ENCODE measurements around the gene WSCD2. TPM values are rescaled to one million over a fixed set of nuclear protein-coding genes. Genes with fewer than 3 reads are reported as not detected.
A peak's percentile ranks its signal among the peaks of the same experiment; 100 is the strongest.

WSCD2 gene
- total and polyA plus RNA-seq, 5 donors = 0.39 to 5.4 (median 0.51) TPM

DNA sequence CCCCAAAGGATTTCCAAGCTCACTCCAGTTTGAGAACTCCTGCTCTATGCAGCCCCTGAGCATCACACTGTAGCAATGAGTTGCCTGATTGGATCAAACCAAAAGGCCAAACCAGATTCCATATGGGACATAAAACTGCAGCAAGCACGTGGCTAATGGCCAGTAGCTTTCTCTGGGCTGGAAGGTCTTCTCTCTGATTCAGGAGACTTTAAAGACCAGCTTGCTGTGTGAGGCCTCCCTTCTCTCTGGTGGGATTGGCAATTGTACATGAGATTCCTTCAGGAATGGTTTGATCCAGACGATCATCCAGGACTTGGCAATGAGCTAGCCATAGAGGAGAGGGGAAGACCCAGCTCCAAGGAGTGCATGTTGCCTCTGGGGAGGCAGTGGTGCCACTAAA is 50.2 kb downstream of the WSCD2 start:
- intact Hi-C loops (cut with DNase I) = no loop called here
- no peaks in the 10 kb centered on the region for H3K4me1 ChIP-seq (ENCODE audit: control insufficient read depth, insufficient read depth, low read length)
- H3K27me3 ChIP-seq (ENCODE audit: control insufficient read depth, insufficient read depth) = no peaks in the 10 kb centered on the region
- no peak overlapping the region for H3K27ac ChIP-seq (ENCODE audit: low read length)
- ATAC-seq (no peak), DNase-seq (no peak)
- no peak overlapping the region for H3K4me3 ChIP-seq (ENCODE audit: low read length)
- 65% methylated on average over 2 of the region's 2 CpGs for WGBS
- H3K9me3 ChIP-seq (ENCODE audit: control insufficient read depth, low read length) = no peaks in the 10 kb centered on the region

GRCh38 chr12:108180255-108181094 is 51.4 kb downstream of the WSCD2 start:
- no peak for ATAC-seq
- no peak for DNase-seq
- Histone ChIP-seq H3K9me3 (ENCODE audit: control insufficient read depth, low read length) (no peaks in the 10 kb centered on the region), H3K4me3 (ENCODE audit: low read length) (no peak overlapping the region), H3K4me1 (ENCODE audit: control insufficient read depth, insufficient read depth, low read length) (no peaks in the 10 kb centered on the region), H3K27ac (ENCODE audit: low read length) (no peak overlapping the region), H3K27me3 (ENCODE audit: control insufficient read depth, insufficient read depth) (no peaks in the 10 kb centered on the region)
- intact Hi-C loops (cut with DNase I) = no loop called here
- WGBS = 61% methylated on average over 7 of the region's 7 CpGs

GRCh38 chr12:108181095-108181454 is 52.0 kb downstream of the WSCD2 start:
- no peak for DNase-seq
- intact Hi-C loops (cut with DNase I) = no loop called here
- 46% methylated on average over 8 of the region's 8 CpGs for WGBS
- no peaks in the 10 kb centered on the region for H3K9me3 ChIP-seq (ENCODE audit: control insufficient read depth, low read length)
- ATAC-seq = no peak
- H3K27ac ChIP-seq (ENCODE audit: low read length) = no peak overlapping the region
- no peaks in the 10 kb centered on the region for H3K27me3 ChIP-seq (ENCODE audit: control insufficient read depth, insufficient read depth)
- no peak overlapping the region for H3K4me3 ChIP-seq (ENCODE audit: low read length)
- no peaks in the 10 kb centered on the region for H3K4me1 ChIP-seq (ENCODE audit: control insufficient read depth, insufficient read depth, low read length)

DNA sequence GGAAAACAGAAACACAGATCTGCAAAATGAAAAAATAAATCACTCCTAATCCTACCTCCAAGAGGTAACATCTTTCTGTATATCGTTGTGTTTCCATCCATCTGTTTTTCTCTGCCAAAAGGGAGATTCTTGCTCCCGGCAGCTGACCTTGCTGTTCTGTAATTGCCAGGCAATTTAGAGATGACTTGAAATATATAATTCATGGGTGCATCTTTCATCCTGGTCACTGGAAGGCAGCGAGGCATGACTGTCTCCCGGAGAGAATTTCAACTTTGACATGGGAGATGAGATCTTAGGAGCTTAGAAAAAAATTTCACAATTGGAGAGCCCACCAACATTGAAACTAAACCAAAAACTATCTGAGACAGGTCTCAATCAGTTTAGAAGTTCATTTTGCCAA is 53.0 kb downstream of the WSCD2 start:
- no peaks in the 10 kb centered on the region for H3K4me1 ChIP-seq (ENCODE audit: control insufficient read depth, insufficient read depth, low read length)
- H3K27me3 ChIP-seq (ENCODE audit: control insufficient read depth, insufficient read depth) = no peaks in the 10 kb centered on the region
- no peak for ATAC-seq
- no peak overlapping the region for H3K4me3 ChIP-seq (ENCODE audit: low read length)
- H3K9me3 ChIP-seq (ENCODE audit: control insufficient read depth, low read length) = no peaks in the 10 kb centered on the region
- H3K27ac ChIP-seq (ENCODE audit: low read length) = no peak overlapping the region
- intact Hi-C loops (cut with DNase I) = no loop called here
- DNase-seq = no peak
- 80% methylated on average over 4 of the region's 4 CpGs for WGBS

- no peaks in the 10 kb centered on the region for H3K9me3 ChIP-seq (ENCODE audit: control insufficient read depth, low read length)
- WGBS = 90% methylated on average over 1 of the region's 1 CpG
- no peaks in the 10 kb centered on the region for H3K27me3 ChIP-seq (ENCODE audit: control insufficient read depth, insufficient read depth)
- no peak for DNase-seq
- intact Hi-C loops (cut with DNase I) = no loop called here
- H3K27ac ChIP-seq (ENCODE audit: low read length) = no peak overlapping the region
- H3K4me3 ChIP-seq (ENCODE audit: low read length) = no peak overlapping the region
- H3K4me1 ChIP-seq (ENCODE audit: control insufficient read depth, insufficient read depth, low read length) = no peaks in the 10 kb centered on the region
- ATAC-seq = no peak
Measured at GRCh38 chr12:108185002-108185401, 55.9 kb downstream of the WSCD2 start.

DNA sequence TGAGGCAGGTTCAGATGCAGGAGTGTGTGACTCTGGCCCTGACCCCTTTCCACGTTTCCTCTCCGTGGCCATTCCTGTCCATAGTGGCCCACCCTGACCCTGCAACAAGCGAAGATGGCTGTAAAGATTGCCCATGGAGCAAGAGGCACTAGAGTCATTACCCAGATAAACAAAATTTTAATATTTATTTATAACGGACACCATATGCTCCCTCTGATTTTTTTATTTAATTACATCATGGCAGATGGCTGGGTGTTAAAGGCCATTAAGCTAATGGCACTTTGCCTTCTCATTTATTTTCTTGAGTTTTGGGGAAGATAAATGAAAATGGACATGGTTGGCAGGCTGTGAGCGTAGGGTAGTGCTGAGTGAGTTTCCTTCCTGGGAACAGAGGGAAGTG is 58.7 kb downstream of the WSCD2 start:
- intact Hi-C loops (cut with DNase I) = no loop called here
- 76% methylated on average over 5 of the region's 5 CpGs for WGBS
- ATAC-seq = no peak
- DNase-seq = no peak
- Histone ChIP-seq H3K9me3 (ENCODE audit: control insufficient read depth, low read length) (no peaks in the 10 kb centered on the region), H3K27ac (ENCODE audit: low read length) (no peak overlapping the region), H3K4me3 (ENCODE audit: low read length) (no peak overlapping the region), H3K4me1 (ENCODE audit: control insufficient read depth, insufficient read depth, low read length) (no peaks in the 10 kb centered on the region), H3K27me3 (ENCODE audit: control insufficient read depth, insufficient read depth) (no peaks in the 10 kb centered on the region)

GRCh38 chr12:108190529-108190928 is 61.4 kb downstream of the WSCD2 start:
- peak overlapping the region; percentile 12 for H3K27ac ChIP-seq (ENCODE audit: low read length)
- peak; percentile 42 to 58 for ATAC-seq
- no peaks in the 10 kb centered on the region for H3K4me1 ChIP-seq (ENCODE audit: control insufficient read depth, insufficient read depth, low read length)
- no peaks in the 10 kb centered on the region for H3K9me3 ChIP-seq (ENCODE audit: control insufficient read depth, low read length)
- 42% methylated on average over 3 of the region's 3 CpGs for WGBS
- no peaks in the 10 kb centered on the region for H3K27me3 ChIP-seq (ENCODE audit: control insufficient read depth, insufficient read depth)
- no peak overlapping the region for H3K4me3 ChIP-seq (ENCODE audit: low read length)
- DNase-seq = no peak
- intact Hi-C loops (cut with DNase I) = loop anchor here in 2 of 4 donors (5.0 to 10.0 kb wide), 5 partner anchors 73 to 273 kb away; no protein-coding TSS in a partner anchor

DNA sequence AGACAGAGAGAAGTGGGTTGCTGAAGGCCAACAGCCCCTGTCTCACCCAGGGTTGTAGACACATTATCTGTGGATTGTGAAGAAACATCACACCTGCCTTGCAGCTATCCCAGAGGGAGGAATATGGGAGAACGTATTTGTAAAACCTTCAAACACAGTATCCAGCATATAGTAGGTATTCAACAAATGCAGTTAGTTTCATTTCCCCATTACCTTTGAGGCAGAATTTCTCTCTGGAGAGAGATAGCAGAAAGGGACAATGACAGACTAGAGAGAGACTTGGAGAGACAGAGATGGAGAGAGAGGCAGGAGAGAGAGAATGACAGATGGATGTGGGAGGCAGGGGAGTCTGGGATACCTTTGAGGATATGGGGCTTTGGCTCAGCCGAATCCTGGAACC is 62.0 kb downstream of the WSCD2 start:
- no peaks in the 10 kb centered on the region for H3K27me3 ChIP-seq (ENCODE audit: control insufficient read depth, insufficient read depth)
- H3K27ac ChIP-seq (ENCODE audit: low read length) = no peak overlapping the region
- no peaks in the 10 kb centered on the region for H3K4me1 ChIP-seq (ENCODE audit: control insufficient read depth, insufficient read depth, low read length)
- H3K9me3 ChIP-seq (ENCODE audit: control insufficient read depth, low read length) = no peaks in the 10 kb centered on the region
- H3K4me3 ChIP-seq (ENCODE audit: low read length) = no peak overlapping the region
- ATAC-seq (no peak), DNase-seq (no peak)
- intact Hi-C loops (cut with DNase I) = loop anchor here in 2 of 4 donors (5.0 to 10.0 kb wide), 5 partner anchors 74 to 274 kb away; no protein-coding TSS in a partner anchor
- WGBS = 67% methylated on average over 2 of the region's 2 CpGs

- no peaks in the 10 kb centered on the region for H3K27me3 ChIP-seq (ENCODE audit: control insufficient read depth, insufficient read depth)
- H3K9me3 ChIP-seq (ENCODE audit: control insufficient read depth, low read length) = no peaks in the 10 kb centered on the region
- H3K4me3 ChIP-seq (ENCODE audit: low read length) = no peak overlapping the region
- no peak for DNase-seq
- intact Hi-C loops (cut with DNase I) = loop anchor here in 2 of 4 donors (5.0 to 10.0 kb wide), 5 partner anchors 75 to 275 kb away; no protein-coding TSS in a partner anchor
- H3K27ac ChIP-seq (ENCODE audit: low read length) = no peak overlapping the region
- ATAC-seq = no peak
- 37% methylated on average over 4 of the region's 4 CpGs for WGBS
- H3K4me1 ChIP-seq (ENCODE audit: control insufficient read depth, insufficient read depth, low read length) = no peaks in the 10 kb centered on the region
Measured at GRCh38 chr12:108191938-108192337, 62.9 kb downstream of the WSCD2 start.

GRCh38 chr12:108193493-108193892 is 64.4 kb downstream of the WSCD2 start:
- WGBS = 76% methylated on average over 5 of the region's 5 CpGs
- DNase-seq = no peak
- intact Hi-C loops (cut with DNase I) = loop anchor here in 2 of 4 donors (5.0 to 10.0 kb wide), 5 partner anchors 76 to 276 kb away; no protein-coding TSS in a partner anchor

DNA sequence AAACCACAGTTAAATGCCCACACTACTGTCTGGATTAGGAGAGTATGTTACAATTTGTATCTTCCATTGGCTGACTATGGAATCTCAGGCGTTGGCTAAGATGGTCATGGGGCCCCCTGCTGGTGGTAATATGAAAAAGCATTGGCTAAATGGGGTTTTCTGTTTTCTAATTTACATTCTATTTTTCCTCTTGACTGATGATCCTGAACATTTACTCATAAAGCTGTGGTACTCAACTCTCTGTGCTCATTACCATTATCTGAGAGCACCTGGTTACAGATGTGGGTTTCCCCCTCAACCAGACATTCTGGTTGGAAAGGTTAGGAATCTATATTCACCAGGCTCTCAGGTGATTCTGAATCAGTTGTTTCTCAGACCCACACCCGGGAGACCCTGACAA is 64.8 kb downstream of the WSCD2 start:
- Histone ChIP-seq H3K4me1 (ENCODE audit: control insufficient read depth, insufficient read depth, low read length) (no peaks in the 10 kb centered on the region), H3K27ac (ENCODE audit: low read length) (no peak overlapping the region), H3K4me3 (ENCODE audit: low read length) (no peak overlapping the region), H3K27me3 (ENCODE audit: control insufficient read depth, insufficient read depth) (no peaks in the 10 kb centered on the region), H3K9me3 (ENCODE audit: control insufficient read depth, low read length) (no peaks in the 10 kb centered on the region)
- ATAC-seq = peak in 1 of 2 donors; percentile 26
- WGBS = 18% methylated on average over 2 of the region's 2 CpGs
- no peak for DNase-seq
- intact Hi-C loops (cut with DNase I) = loop anchor here in 2 of 4 donors (5.0 to 10.0 kb wide), 5 partner anchors 77 to 277 kb away; no protein-coding TSS in a partner anchor

More at GRCh38 chr12:108193493-108193892, 64.4 kb downstream of the WSCD2 start:
- ATAC-seq = no peak
- H3K27me3 ChIP-seq (ENCODE audit: control insufficient read depth, insufficient read depth) = no peaks in the 10 kb centered on the region
- no peaks in the 10 kb centered on the region for H3K9me3 ChIP-seq (ENCODE audit: control insufficient read depth, low read length)
- no peak overlapping the region for H3K27ac ChIP-seq (ENCODE audit: low read length)
- H3K4me3 ChIP-seq (ENCODE audit: low read length) = no peak overlapping the region
- no peaks in the 10 kb centered on the region for H3K4me1 ChIP-seq (ENCODE audit: control insufficient read depth, insufficient read depth, low read length)
